SK-N-MC (cell line): ENCODE measurements around the gene SMARCD3.

Experiments used
- EZH2 ChIP-seq: fragments of 200-600 bp; sonication (generic); IDR thresholded peaks from one replicate; pipeline ENCODE4 v1.6.1; 2017; ENCODE audit warnings: antibody characterized with exemption
- FOXP2 ChIP-seq: optimal IDR thresholded peaks from 2 replicates; pipeline ENCODE3; 2011; ENCODE audit warnings: mild to moderate bottlenecking, moderate library complexity; ENCODE audit not compliant: insufficient read depth; ENCODE audit errors: extremely low read length, control extremely low read depth
- POLR2AphosphoS5 ChIP-seq: IDR thresholded peaks from 2 replicates; pipeline ENCODE4 v1.6.1; 2012; ENCODE audit warnings: mild to moderate bottlenecking, low read depth, low read length, borderline replicate concordance

GRCh38 chr7:151273651-151274390 lies 25.3 kb upstream of the SMARCD3 start:
- TF ChIP-seq EZH2, result no peak
- no peak for TF ChIP-seq POLR2AphosphoS5
- no peak for TF ChIP-seq FOXP2
